ENCODE results near the gene FBXL7. TPM values are rescaled to one million over a fixed set of nuclear protein-coding genes. Genes with fewer than 3 reads are reported as not detected.

The FBXL7 gene
- total and polyA plus RNA-seq, 2 of the 8 experiments (the other 6 are each of a cell fraction or from before 2014, with no cell fraction given): 17.7 to 17.8 TPM

DNA sequence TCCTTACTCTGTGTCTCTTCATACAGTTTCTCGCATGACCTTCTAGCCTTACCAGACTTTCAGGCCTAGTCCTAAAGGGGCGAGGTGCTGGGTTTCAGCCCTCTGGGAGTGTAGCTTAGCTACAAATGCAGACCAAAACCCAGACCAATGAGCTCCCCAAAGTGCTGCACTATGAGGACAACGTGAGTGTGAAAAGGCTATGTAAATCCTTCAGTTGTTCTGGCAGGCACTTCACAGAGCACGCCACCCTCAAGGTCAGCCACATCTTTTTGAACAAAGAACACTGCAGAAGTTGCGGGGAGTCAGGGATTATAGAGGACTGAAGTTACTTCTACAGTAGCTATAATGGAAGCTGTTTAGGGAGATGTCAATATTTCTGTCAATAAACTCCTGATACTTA is 377.9 kb downstream of the FBXL7 start:
- H3K27me3 ChIP-seq (replicated peaks in 1 of 4; ENCODE audit: control insufficient read depth in 3 of 4, extremely low read depth in 1 of 4, insufficient read depth in 3 of 4, low read length in 3 of 4): no peaks in the 10 kb centered on the region
- ChIA-PET POLR2A (ENCODE audit: partially characterized antibody) (no interaction called here), CTCF (ENCODE audit: partially characterized antibody) (no interaction called here)
- no peak overlapping the region for H2AK5ac ChIP-seq (ENCODE audit: low read depth, low read length)
- no peak overlapping the region for H3K18ac ChIP-seq (ENCODE audit: extremely low read depth, low read length)
- WGBS, 2 experiments (ENCODE audit: extremely low coverage in 1 of 2, insufficient coverage in 1 of 2, insufficient read length in 1 of 2, insufficient replicate concordance in 2 of 2, low coverage in 1 of 2, low lambda C conversion rate in 2 of 2, missing lambda C conversion rate in 1 of 2): 85% methylated on average over 5 of the region's 5 CpGs; no CpG with 5 or more reads in 1 of the 2 experiments
- H4K8ac ChIP-seq (ENCODE audit: extremely low read depth, insufficient read depth, low read length): no peak overlapping the region
- H3K23ac ChIP-seq (ENCODE audit: insufficient read length): no peak overlapping the region
- H3K9ac ChIP-seq (replicated peaks in 1 of 4; ENCODE audit: extremely low read depth in 1 of 4, low read depth in 3 of 4, low read length in 3 of 4): no peak overlapping the region
- FAIRE-seq (no peak), DNase-seq (ENCODE audit: low read depth in 1 of 2, low spot score in 2 of 2) (no peak)
- no peak overlapping the region for H4K91ac ChIP-seq (replicated peaks; ENCODE audit: insufficient read length, low read length)
- H3K4me2 ChIP-seq (ENCODE audit: insufficient read depth in 1 of 2, low read depth in 2 of 2, low read length in 2 of 2): no peak overlapping the region
- H3K27ac ChIP-seq (ENCODE audit: low read depth, low read length): no peak overlapping the region
- no peak overlapping the region for H2BK15ac ChIP-seq (ENCODE audit: low read length)
- no peaks in the 10 kb centered on the region for H3K4me1 ChIP-seq (replicated peaks in 1 of 4; ENCODE audit: control insufficient read depth in 3 of 4, insufficient read depth in 4 of 4, low read length in 3 of 4)
- H2BK20ac ChIP-seq (ENCODE audit: low read length): no peak overlapping the region
- H4K20me1 ChIP-seq (replicated peaks in 1 of 2; ENCODE audit: control insufficient read depth in 1 of 2, insufficient read depth in 2 of 2, low read length in 2 of 2): no peaks in the 10 kb centered on the region
- H2BK5ac ChIP-seq (ENCODE audit: low read depth, low read length): no peak overlapping the region
- no peaks in the 10 kb centered on the region; a peak in 1 of 4 replicates for H3K79me2 ChIP-seq (ENCODE audit: control insufficient read depth in 1 of 2, insufficient read depth in 2 of 2, low read length in 2 of 2)
- no peak overlapping the region for H2BK12ac ChIP-seq (ENCODE audit: low read depth, low read length)
- no peak overlapping the region for H2BK120ac ChIP-seq (replicated peaks; ENCODE audit: low read depth, low read length)
- no peak overlapping the region for H2AFZ ChIP-seq (ENCODE audit: low read length)
- H3K9me3 ChIP-seq (ENCODE audit: insufficient read depth in 2 of 2, low read depth in 1 of 2, low read length in 1 of 2): no peaks in the 10 kb centered on the region
- H3K4ac ChIP-seq (replicated peaks; ENCODE audit: insufficient read length, low read depth, low read length): no peak overlapping the region
- H4K5ac ChIP-seq (ENCODE audit: insufficient read length, low read depth, low read length): no peak overlapping the region
- no peak overlapping the region for H3K56ac ChIP-seq (replicated peaks; ENCODE audit: insufficient read length, low read depth, low read length)
- H3K36me3 ChIP-seq (ENCODE audit: control insufficient read depth in 2 of 4, insufficient read depth in 4 of 4, low read length in 3 of 4): no peaks in the 10 kb centered on the region
- H3K4me3 ChIP-seq (ENCODE audit: extremely low read depth in 1 of 4, insufficient read depth in 2 of 4, low read depth in 3 of 4, low read length in 4 of 4): no peak overlapping the region
- H3K79me1 ChIP-seq (ENCODE audit: low read depth, low read length): no peaks in the 10 kb centered on the region
- H3K23me2 ChIP-seq (ENCODE audit: low read depth, low read length): no peaks in the 10 kb centered on the region
- no peak overlapping the region for H3K14ac ChIP-seq (ENCODE audit: insufficient read length)
- TF ChIP-seq, protein P1, sequence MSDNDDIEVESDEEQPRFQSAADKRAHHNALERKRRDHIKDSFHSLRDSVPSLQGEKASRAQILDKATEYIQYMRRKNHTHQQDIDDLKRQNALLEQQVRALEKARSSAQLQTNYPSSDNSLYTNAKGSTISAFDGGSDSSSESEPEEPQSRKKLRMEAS (IDR thresholded peaks at IDR 0.05): no peak
- no peak for TF ChIP-seq EGR1 (IDR thresholded peaks at IDR 0.05; ENCODE audit: borderline replicate concordance, low read depth, low read length)
- TF ChIP-seq NANOG (IDR thresholded peaks at IDR 0.05; ENCODE audit: insufficient read depth, low read depth, low read length, poor library complexity, severe bottlenecking): no peak
- no peak for TF ChIP-seq NRF1 (IDR thresholded peaks at IDR 0.05; ENCODE audit: low read depth, low read length)
- no peak for TF ChIP-seq TBP (IDR thresholded peaks at IDR 0.05; ENCODE audit: low read depth, low read length)
- no peak for TF ChIP-seq TAF1 (IDR thresholded peaks at IDR 0.05; ENCODE audit: low read depth, low read length)
- TF ChIP-seq SIX5 (IDR thresholded peaks at IDR 0.05; ENCODE audit: low read depth, low read length): no peak
- no peak for TF ChIP-seq CEBPB (IDR thresholded peaks at IDR 0.05; ENCODE audit: low read depth, low read length)
- no peak for TF ChIP-seq SP4 (IDR thresholded peaks at IDR 0.05; ENCODE audit: low read length)
- TF ChIP-seq EP300 (IDR thresholded peaks at IDR 0.05; ENCODE audit: borderline replicate concordance in 1 of 2, low read depth in 2 of 2, low read length in 2 of 2): no peak
- no peak for TF ChIP-seq JUN (IDR thresholded peaks at IDR 0.05; ENCODE audit: low read depth, low read length)
- TF ChIP-seq YY1 (IDR thresholded peaks at IDR 0.05; ENCODE audit: low read depth, low read length): no peak
- no peak for TF ChIP-seq JUND (IDR thresholded peaks at IDR 0.05; ENCODE audit: low read length)
- no peak for TF ChIP-seq POLR2A (IDR thresholded peaks at IDR 0.05; ENCODE audit: control extremely low read depth in 1 of 2, low read depth in 2 of 2, low read length in 2 of 2)
- TF ChIP-seq CBX5 (IDR thresholded peaks at IDR 0.05; ENCODE audit: low read depth, low read length): no peak
- no peak for TF ChIP-seq CBX8 (IDR thresholded peaks at IDR 0.05; ENCODE audit: borderline replicate concordance, low read depth, low read length)
- no peak for TF ChIP-seq HDAC6 (IDR thresholded peaks at IDR 0.05; ENCODE audit: low read depth, low read length)

All from H1 (cell line).